Spinal cord (tissue), 10 donors: ENCODE results near the gene ANXA6. TPM values are rescaled to one million over a fixed set of nuclear protein-coding genes. Genes with fewer than 3 reads are reported as not detected.

Experiments
- DNase-seq, 6 donors: peaks; one replicate each; pipeline versions ENCODE4 v3.0.0 to v3.0.0-alpha.2; 2013 to 2015; ENCODE audit warnings: low spot score in 6 of 6, low read depth in 4 of 6
- H3K27ac ChIP-seq: one replicate; pipeline ENCODE4 v1.5.1; 2013; ENCODE audit warnings: low read depth, low read length, control low read depth
- H3K27me3 ChIP-seq: one replicate; pipeline ENCODE4 v1.6.1; 2013; ENCODE audit warnings: low read length; ENCODE audit not compliant: control insufficient read depth, insufficient read depth
- H3K36me3 ChIP-seq: one replicate; pipeline ENCODE4 v1.6.1; 2013; ENCODE audit warnings: low read length; ENCODE audit not compliant: control insufficient read depth, insufficient read depth
- H3K4me1 ChIP-seq: one replicate; pipeline ENCODE4 v1.6.1; 2013; ENCODE audit warnings: low read length; ENCODE audit not compliant: control insufficient read depth, insufficient read depth
- H3K4me3 ChIP-seq: one replicate; pipeline ENCODE4 v1.5.1; 2013; ENCODE audit warnings: low read depth, low read length, control low read depth
- H3K9me3 ChIP-seq: one replicate; pipeline ENCODE4 v1.6.1; 2013; ENCODE audit warnings: low read length; ENCODE audit not compliant: control insufficient read depth, insufficient read depth
- WGBS: methylation state at CpG from one replicate; pipeline ENCODE4 v1.1.5; 2013; ENCODE audit warnings: missing lambda C conversion rate; ENCODE audit not compliant: insufficient coverage; 5-methylcytosine and 5-hydroxymethylcytosine counted together
- polyA plus RNA-seq, 2 donors: library from polyadenylated mRNA; unstranded; fragments of 120-200 nt; gene quantifications; one replicate each; pipeline ENCODE4 v1.2.1, GENCODE V29; 2013; ENCODE audit not compliant: insufficient read length in 2 of 2
- total RNA-seq, 2 donors: library from RNA; depleted of rRNA in 1 of 2; stranded (reverse); fragments of 120-200 nt in 1 of 2; fragments of >200 nt in 1 of 2; gene quantifications; one replicate each; pipeline versions ENCODE4 v1.2.3 to v1.2.4, GENCODE V29; 2013 to 2014
- donor health status: healthy.

ANXA6 gene
- total and polyA plus RNA-seq, 4 donors: 215 to 301 (median 271) TPM

GRCh38 chr5:151126199-151126645 lies 31.4 kb downstream of the ANXA6 start:
- no peak overlapping the region for H3K4me3 ChIP-seq
- H3K4me1 ChIP-seq: peaks cover 28% of the 10 kb centered on the region
- H3K27me3 ChIP-seq: no peaks in the 10 kb centered on the region
- H3K27ac ChIP-seq: no peak overlapping the region
- H3K9me3 ChIP-seq: no peaks in the 10 kb centered on the region
- H3K36me3 ChIP-seq: peaks cover 83% of the 10 kb centered on the region
- WGBS: 14% methylated on average over 4 of the region's 9 CpGs
- peak in 3 of 6 donors; percentile 28 to 79 (median 69) for DNase-seq

GRCh38 chr5:151125421-151125820 lies 32.2 kb downstream of the ANXA6 start:
- Histone ChIP-seq H3K27ac (no peak overlapping the region), H3K36me3 (peaks cover 75% of the 10 kb centered on the region)
- 44% methylated on average over 3 of the region's 7 CpGs for WGBS

GRCh38 chr5:151123897-151124751 lies 33.5 kb downstream of the ANXA6 start:
- peaks cover 74% of the 10 kb centered on the region for H3K36me3 ChIP-seq
- no peak for DNase-seq
- no peaks in the 10 kb centered on the region for H3K27me3 ChIP-seq
- H3K4me3 ChIP-seq: no peak overlapping the region
- 55% methylated on average over 16 of the region's 17 CpGs for WGBS
- no peaks in the 10 kb centered on the region for H3K9me3 ChIP-seq
- H3K4me1 ChIP-seq: peaks cover 28% of the 10 kb centered on the region
- H3K27ac ChIP-seq: no peak overlapping the region

More at GRCh38 chr5:151125421-151125820, 32.2 kb downstream of the ANXA6 start:
- Histone ChIP-seq H3K9me3 (no peaks in the 10 kb centered on the region), H3K4me3 (no peak overlapping the region), H3K4me1 (peaks cover 28% of the 10 kb centered on the region), H3K27me3 (no peaks in the 10 kb centered on the region)
- DNase-seq: no peak

- peaks cover 28% of the 10 kb centered on the region for H3K4me1 ChIP-seq
- H3K4me3 ChIP-seq: no peak overlapping the region
- H3K27ac ChIP-seq: no peak overlapping the region
- H3K27me3 ChIP-seq: no peaks in the 10 kb centered on the region
- H3K9me3 ChIP-seq: no peaks in the 10 kb centered on the region
- DNase-seq: no peak
- 96% methylated on average over 12 of the region's 14 CpGs for WGBS
- H3K36me3 ChIP-seq: peaks cover 74% of the 10 kb centered on the region
These were observed 34.8 kb downstream of the ANXA6 start for GRCh38 chr5:151122828-151123227.

- 68% methylated on average over 3 of the region's 5 CpGs for WGBS
- peak in 1 of 6 donors; percentile 68 for DNase-seq
- peaks cover 77% of the 10 kb centered on the region for H3K36me3 ChIP-seq
- no peak overlapping the region for H3K27ac ChIP-seq
- peaks cover 16% of the 10 kb centered on the region for H3K4me1 ChIP-seq
- H3K27me3 ChIP-seq: no peaks in the 10 kb centered on the region
- H3K9me3 ChIP-seq: no peaks in the 10 kb centered on the region
- H3K4me3 ChIP-seq: no peak overlapping the region
These were observed 35.9 kb downstream of the ANXA6 start for GRCh38 chr5:151121665-151122064.

GRCh38 chr5:151121095-151121494 lies 36.5 kb downstream of the ANXA6 start:
- WGBS: 85% methylated on average over 2 of the region's 2 CpGs
- Histone ChIP-seq H3K9me3 (no peaks in the 10 kb centered on the region), H3K36me3 (peaks cover 77% of the 10 kb centered on the region), H3K27me3 (no peaks in the 10 kb centered on the region), H3K27ac (no peak overlapping the region), H3K4me1 (peaks cover 11% of the 10 kb centered on the region), H3K4me3 (no peak overlapping the region)
- no peak for DNase-seq

DNA sequence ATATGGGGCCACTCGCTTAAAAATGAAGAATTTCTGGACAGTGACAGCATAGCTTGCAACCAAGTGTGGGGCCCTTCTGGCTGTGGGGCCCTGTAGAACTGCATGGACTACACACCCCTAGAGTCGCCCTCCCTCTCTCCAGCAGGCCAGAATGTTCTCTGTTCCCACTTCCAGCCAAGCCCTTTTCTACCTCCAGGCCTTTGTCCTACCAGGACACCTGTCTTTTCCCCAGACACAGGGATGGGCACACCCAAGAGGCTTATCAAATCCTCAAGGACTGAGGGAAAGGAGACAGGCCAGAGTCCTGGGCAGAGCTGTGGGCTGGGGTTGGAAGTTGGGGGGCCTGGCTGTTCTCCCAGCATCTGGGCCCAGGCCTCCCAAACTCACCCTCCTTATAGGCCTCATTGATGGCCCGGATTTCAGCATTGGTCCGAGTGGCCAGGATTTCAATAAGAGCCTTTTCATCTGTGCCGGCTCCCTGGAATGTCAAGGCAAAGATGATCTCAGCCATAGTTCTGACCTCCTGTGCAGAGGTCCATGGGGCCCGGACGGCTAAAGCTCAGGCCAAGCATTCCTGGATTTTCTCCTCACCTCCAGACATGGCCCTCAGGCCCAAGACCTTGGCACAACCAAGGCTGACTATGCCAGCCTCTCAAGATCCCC lies 38.5 kb downstream of the ANXA6 start:
- Histone ChIP-seq H3K27ac (no peak overlapping the region), H3K27me3 (no peaks in the 10 kb centered on the region), H3K9me3 (no peaks in the 10 kb centered on the region), H3K36me3 (peaks cover 66% of the 10 kb centered on the region), H3K4me3 (no peak overlapping the region), H3K4me1 (peaks cover 3% of the 10 kb centered on the region)
- no peak for DNase-seq
- 94% methylated on average over 7 of the region's 7 CpGs for WGBS

- 3% methylated on average over 3 of the region's 7 CpGs for WGBS
- peak in 5 of 6 donors; percentile 58 to 92 (median 64) for DNase-seq
- peaks cover 61% of the 10 kb centered on the region for H3K36me3 ChIP-seq
- H3K4me3 ChIP-seq: no peak overlapping the region
- H3K27me3 ChIP-seq: no peaks in the 10 kb centered on the region
- no peaks in the 10 kb centered on the region for H3K9me3 ChIP-seq
- no peaks in the 10 kb centered on the region for H3K4me1 ChIP-seq
- H3K27ac ChIP-seq: no peak overlapping the region
These were observed 42.2 kb downstream of the ANXA6 start for GRCh38 chr5:151115272-151115905.

DNA sequence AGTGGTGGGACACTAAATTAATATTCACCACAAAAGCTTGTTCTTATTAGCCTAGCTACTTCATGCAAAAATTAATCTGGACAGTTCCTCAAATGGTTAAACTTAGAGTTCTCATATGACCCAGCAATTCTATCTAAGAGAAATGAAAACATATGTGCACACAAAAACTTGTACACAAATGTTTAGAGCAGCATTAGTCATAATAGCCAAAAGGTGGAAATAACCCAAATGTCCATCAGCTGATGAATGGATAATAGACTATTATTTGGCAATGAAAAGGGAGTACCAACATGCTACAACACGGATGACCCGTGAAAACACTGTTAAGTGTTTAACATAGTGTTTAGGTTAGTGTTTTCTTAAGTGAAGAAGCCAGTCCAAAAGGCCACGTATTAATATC lies 43.9 kb downstream of the ANXA6 start:
- no peaks in the 10 kb centered on the region for H3K27me3 ChIP-seq
- H3K4me3 ChIP-seq: no peak overlapping the region
- H3K9me3 ChIP-seq: no peaks in the 10 kb centered on the region
- no peak for DNase-seq
- H3K27ac ChIP-seq: no peak overlapping the region
- 88% methylated on average over 3 of the region's 3 CpGs for WGBS
- H3K36me3 ChIP-seq: peaks cover 62% of the 10 kb centered on the region
- peaks cover 7% of the 10 kb centered on the region for H3K4me1 ChIP-seq
